Gastrocnemius medialis (tissue), 4 donors: Measurements from ENCODE around the gene ERF.

Experiments used
- CTCF ChIP-seq, 5 experiments: fragments of 450-650 bp in 3 of 5; fragments of 200-600 bp in 2 of 5; sonication (generic) in 2 of 5; IDR thresholded peaks in 4 of 5; conservative IDR thresholded peaks in 1 of 5; 1 replicate in 4 of 5; 2 replicates in 1 of 5; pipeline ENCODE4 v1.5.1; 2016 to 2019; ENCODE audit warnings: antibody characterized with exemption in 5 of 5, mild to moderate bottlenecking in 3 of 5, moderate library complexity in 3 of 5
- POLR2A ChIP-seq, 2 donors: fragments of 450-650 bp; IDR thresholded peaks; one replicate each; pipeline ENCODE4 v1.6.1; 2017; ENCODE audit warnings: antibody characterized with exemption in 2 of 2, mild to moderate bottlenecking in 2 of 2, moderate library complexity in 2 of 2

- TF ChIP-seq CTCF (IDR thresholded peaks at IDR 0.05 in 4 of 5, conservative IDR thresholded peaks at IDR 0.05 in 1 of 5) (no peak), POLR2A (IDR thresholded peaks at IDR 0.05) (no peak)
These were observed 25.6 kb downstream of the ERF start for GRCh38 chr19:42229301-42229854.
